MM.1S (cell line): Measurements from ENCODE around the gene CAMSAP1.

ENCODE experiments used
- DNase-seq: peaks from one replicate; pipeline ENCODE4 v3.0.0-alpha.2; 2015
- H2AFZ ChIP-seq: fragments of 300-600 bp; sonication (generic); 2 replicates; pipeline ENCODE4 v1.6.0; 2016; ENCODE audit warnings: antibody characterized with exemption, low read length
- H3F3A ChIP-seq: fragments of 300-600 bp; sonication (generic); 2 replicates; pipeline ENCODE4 v1.6.1; 2016; ENCODE audit warnings: mild to moderate bottlenecking, antibody characterized with exemption, low read length, moderate library complexity, mixed read lengths; ENCODE audit not compliant: insufficient read depth
- H3K27ac ChIP-seq: fragments of 300-600 bp; sonication (generic); 2 replicates; pipeline ENCODE4 v1.5.1; 2016; ENCODE audit warnings: mild to moderate bottlenecking, low read length
- H3K27me3 ChIP-seq: fragments of 300-600 bp; sonication (generic); replicated peaks from 2 replicates; pipeline ENCODE4 v1.6.0; 2016; ENCODE audit warnings: low read length; ENCODE audit not compliant: insufficient read depth
- H3K36me3 ChIP-seq: fragments of 300-600 bp; sonication (generic); replicated peaks from 2 replicates; pipeline ENCODE4 v1.6.1; 2016; ENCODE audit warnings: mild to moderate bottlenecking, low read length, mixed read lengths; ENCODE audit not compliant: insufficient read depth
- H3K4me1 ChIP-seq: fragments of 300-600 bp; sonication (generic); 2 replicates; pipeline ENCODE4 v1.6.1; 2016; ENCODE audit warnings: low read length, mixed read lengths
- H3K4me2 ChIP-seq: fragments of 300-600 bp; sonication (generic); 2 replicates; pipeline ENCODE4 v1.6.0; 2016; ENCODE audit warnings: low read depth, low read length
- H3K4me3 ChIP-seq: fragments of 300-600 bp; sonication (generic); 2 replicates; pipeline ENCODE4 v1.5.1; 2016; ENCODE audit warnings: low read length, mixed read lengths
- H3K79me2 ChIP-seq: fragments of 300-600 bp; sonication (generic); 2 replicates; pipeline ENCODE4 v1.6.1; 2016; ENCODE audit warnings: mixed run types, low read length, mixed read lengths
- H3K9ac ChIP-seq: fragments of 300-600 bp; sonication (generic); 2 replicates; pipeline ENCODE4 v1.6.1; 2016; ENCODE audit warnings: low read length, mixed read lengths
- H3K9me2 ChIP-seq: fragments of 300-600 bp; sonication (generic); replicated peaks from 2 replicates; pipeline ENCODE4 v1.6.1; 2016; ENCODE audit warnings: mild to moderate bottlenecking, low read length, mixed read lengths; ENCODE audit not compliant: insufficient read depth
- H3K9me3 ChIP-seq: fragments of 300-600 bp; sonication (generic); replicated peaks from 2 replicates; pipeline ENCODE4 v1.6.1; 2016; ENCODE audit warnings: mild to moderate bottlenecking, low read length, mixed read lengths; ENCODE audit not compliant: insufficient read depth
- H4K20me1 ChIP-seq: fragments of 300-600 bp; sonication (generic); 2 replicates; pipeline ENCODE4 v1.6.1; 2016; ENCODE audit warnings: mild to moderate bottlenecking, low read length, moderate library complexity, mixed read lengths; ENCODE audit not compliant: insufficient read depth
- EZH2 ChIP-seq: fragments of 300-600 bp; sonication (generic); optimal IDR thresholded peaks from 2 replicates; pipeline ENCODE3; 2017; ENCODE audit warnings: low read depth, mild to moderate bottlenecking, antibody characterized with exemption, low read length, mixed read lengths
- EZH2phosphoT487 ChIP-seq: fragments of 300-600 bp; sonication (generic); IDR thresholded peaks from 2 replicates; pipeline ENCODE4 v1.6.1; 2018; ENCODE audit warnings: antibody characterized with exemption, low read length
- TF ChIP-seq, protein P1 (sequence below): fragments of 300-600 bp; sonication (generic); IDR thresholded peaks from 2 replicates; pipeline ENCODE4 v1.5.1; 2016; ENCODE audit warnings: antibody characterized with exemption, low read length, mixed read lengths

The CAMSAP1 gene

DNA sequence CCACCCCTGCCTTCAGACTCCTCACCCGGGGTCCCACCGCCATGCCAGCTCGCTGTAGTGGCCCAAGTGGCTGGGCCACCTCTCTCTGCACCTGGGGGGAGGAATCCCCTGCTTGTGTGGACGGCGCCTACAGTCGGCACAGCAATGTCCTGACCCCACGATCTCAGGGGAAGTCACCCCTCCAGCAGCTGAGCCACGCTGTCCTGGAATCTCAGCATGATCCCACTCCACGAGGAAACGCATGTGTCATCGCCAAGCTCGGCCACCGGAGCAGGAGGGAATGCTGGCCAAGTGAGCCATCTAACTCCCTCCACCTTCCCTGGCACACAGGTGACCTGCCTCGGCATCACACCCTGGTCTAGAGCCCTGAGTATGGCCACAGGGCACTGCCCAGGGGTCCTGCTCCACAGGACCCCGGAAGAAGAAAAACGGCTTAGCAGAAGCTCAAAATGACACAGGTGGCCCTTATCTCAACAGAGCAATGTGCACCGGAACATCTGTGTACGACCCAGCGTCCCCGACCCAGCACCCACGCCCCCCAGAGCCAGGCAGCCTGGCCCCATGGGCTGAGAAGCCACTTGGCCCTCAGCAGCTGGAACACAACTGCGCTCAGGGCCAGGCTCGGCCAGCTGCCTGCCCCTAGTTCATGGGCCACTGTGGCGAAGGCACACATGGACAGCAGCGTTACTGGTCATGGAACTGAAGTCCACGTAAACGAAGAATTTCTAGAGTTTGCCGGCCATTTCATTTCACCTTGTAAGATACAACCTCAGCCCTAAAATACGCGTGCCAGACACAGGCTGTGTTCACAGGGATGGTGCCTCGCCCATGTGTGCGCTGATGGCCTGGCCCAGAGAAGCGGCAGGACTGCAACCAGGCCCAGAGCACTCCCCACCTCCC, 23.4 kb upstream of the CAMSAP1 start:
- no peaks in the 10 kb centered on the region for H3K36me3 ChIP-seq
- H3K4me1 ChIP-seq: no peaks in the 10 kb centered on the region
- no peaks in the 10 kb centered on the region for H3K79me2 ChIP-seq

DNA sequence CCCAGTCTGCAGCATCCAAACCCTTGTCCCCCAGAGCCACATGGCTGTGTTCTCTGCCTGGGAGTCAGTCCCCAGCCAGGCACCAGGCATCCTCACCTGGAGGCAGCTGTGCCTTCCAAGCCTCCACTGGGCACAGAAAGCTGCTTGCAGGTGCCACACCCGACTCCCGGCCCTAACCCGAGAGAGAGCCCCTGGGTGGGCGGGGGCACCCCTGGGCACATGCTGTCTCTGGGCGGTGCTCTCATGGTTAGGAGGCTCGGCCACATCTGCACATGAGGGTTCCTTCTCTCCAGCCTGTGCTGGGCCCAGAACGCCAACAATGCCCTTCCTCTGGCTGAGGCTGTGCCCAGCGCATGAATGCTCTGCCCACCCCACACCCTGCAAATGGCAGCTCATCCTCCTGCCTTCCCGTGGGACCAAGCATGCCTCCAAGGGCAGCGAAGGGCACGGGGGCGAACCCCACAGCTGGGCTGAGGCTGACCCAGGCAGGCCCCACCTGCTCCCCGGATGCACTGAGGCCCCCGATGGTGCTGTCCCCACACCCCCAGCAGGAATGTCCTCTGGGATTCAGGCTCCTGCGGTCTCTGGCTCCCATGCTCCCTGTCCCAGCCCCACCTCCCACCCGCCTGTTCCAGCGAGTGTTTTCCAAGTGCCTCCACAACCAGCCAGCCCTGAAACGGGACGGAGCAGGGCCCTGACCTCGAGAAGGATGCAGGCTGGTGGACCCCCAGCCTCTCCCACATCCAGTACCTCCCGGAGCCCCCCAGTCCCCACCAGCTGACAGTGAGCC, 22.5 kb upstream of the CAMSAP1 start:
- H2AFZ ChIP-seq: no peak overlapping the region
- H3K4me3 ChIP-seq: no peak overlapping the region
- DNase-seq: no peak
- TF ChIP-seq EZH2: no peak
- no peaks in the 10 kb centered on the region for H3K36me3 ChIP-seq
- no peaks in the 10 kb centered on the region for H3K9me2 ChIP-seq
- H3K9me3 ChIP-seq: no peaks in the 10 kb centered on the region
- H3K27me3 ChIP-seq: no peaks in the 10 kb centered on the region
- H3K27ac ChIP-seq: no peak overlapping the region
- H3K9ac ChIP-seq: no peak overlapping the region
- H4K20me1 ChIP-seq: no peaks in the 10 kb centered on the region
- no peak overlapping the region for H3K4me2 ChIP-seq
- no peaks in the 10 kb centered on the region for H3K4me1 ChIP-seq
- H3F3A ChIP-seq: no peaks in the 10 kb centered on the region
- no peaks in the 10 kb centered on the region for H3K79me2 ChIP-seq

More for the DNA sequence above, 23.4 kb upstream of the CAMSAP1 start:
- TF ChIP-seq, protein P1, sequence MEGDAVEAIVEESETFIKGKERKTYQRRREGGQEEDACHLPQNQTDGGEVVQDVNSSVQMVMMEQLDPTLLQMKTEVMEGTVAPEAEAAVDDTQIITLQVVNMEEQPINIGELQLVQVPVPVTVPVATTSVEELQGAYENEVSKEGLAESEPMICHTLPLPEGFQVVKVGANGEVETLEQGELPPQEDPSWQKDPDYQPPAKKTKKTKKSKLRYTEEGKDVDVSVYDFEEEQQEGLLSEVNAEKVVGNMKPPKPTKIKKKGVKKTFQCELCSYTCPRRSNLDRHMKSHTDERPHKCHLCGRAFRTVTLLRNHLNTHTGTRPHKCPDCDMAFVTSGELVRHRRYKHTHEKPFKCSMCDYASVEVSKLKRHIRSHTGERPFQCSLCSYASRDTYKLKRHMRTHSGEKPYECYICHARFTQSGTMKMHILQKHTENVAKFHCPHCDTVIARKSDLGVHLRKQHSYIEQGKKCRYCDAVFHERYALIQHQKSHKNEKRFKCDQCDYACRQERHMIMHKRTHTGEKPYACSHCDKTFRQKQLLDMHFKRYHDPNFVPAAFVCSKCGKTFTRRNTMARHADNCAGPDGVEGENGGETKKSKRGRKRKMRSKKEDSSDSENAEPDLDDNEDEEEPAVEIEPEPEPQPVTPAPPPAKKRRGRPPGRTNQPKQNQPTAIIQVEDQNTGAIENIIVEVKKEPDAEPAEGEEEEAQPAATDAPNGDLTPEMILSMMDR: no peak
- TF ChIP-seq EZH2phosphoT487 (no peak), EZH2 (no peak)
- H3K9me2 ChIP-seq: no peaks in the 10 kb centered on the region
- no peaks in the 10 kb centered on the region for H4K20me1 ChIP-seq
- H3K27ac ChIP-seq: no peak overlapping the region
- no peaks in the 10 kb centered on the region for H3F3A ChIP-seq
- H3K4me2 ChIP-seq: no peak overlapping the region
- H3K9ac ChIP-seq: no peak overlapping the region
- no peak overlapping the region for H2AFZ ChIP-seq
- no peak overlapping the region for H3K4me3 ChIP-seq
- DNase-seq: no peak
- H3K9me3 ChIP-seq: no peaks in the 10 kb centered on the region
- no peaks in the 10 kb centered on the region for H3K27me3 ChIP-seq

DNA sequence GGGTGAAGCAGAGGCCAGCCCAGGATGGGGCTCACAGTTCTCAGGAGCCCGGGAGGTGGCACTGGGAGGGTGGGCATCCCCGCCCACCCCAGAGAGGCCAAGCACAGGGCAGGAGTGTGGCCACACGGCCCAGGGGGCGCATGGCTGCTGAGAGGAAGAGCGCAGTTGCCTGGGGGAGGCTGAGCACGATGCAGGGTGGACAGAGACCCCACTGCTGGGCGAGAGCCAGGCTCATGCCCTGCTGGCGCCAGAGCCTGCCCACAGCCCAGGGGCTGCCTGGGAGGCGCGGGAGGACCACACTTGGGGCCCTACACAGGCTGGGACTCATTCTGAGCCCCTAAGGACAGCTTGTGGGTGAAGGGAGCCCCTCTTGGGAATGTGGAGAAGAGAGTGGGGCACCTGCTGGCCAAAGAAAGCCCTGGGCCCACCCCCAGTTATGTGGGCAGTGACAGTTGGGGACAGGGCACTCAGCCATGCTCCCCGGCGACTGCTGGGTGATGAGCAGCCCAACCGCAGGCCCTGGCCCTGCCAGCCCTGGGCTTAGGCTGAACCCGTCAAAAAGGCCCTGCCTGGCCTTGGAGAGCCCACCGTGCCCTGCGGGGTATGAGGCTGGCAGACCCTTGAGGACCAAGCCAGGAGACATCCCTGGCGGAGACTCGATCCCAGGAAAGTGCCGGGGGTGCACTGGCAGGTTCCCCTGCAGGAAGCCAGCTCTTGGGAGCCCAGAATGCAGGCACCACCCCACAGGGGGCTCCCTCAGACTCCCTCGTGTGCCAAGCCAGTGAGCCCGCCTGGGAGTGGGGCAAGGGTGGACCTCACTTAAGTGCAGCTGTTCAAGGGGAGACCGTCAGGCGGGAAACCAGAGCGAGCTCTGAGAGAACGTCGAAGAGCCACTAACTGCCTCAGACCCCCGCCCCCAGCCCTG, 21.6 kb upstream of the CAMSAP1 start:
- Histone ChIP-seq H3K79me2 (no peaks in the 10 kb centered on the region), H3K27ac (no peak overlapping the region), H3F3A (no peaks in the 10 kb centered on the region), H3K4me2 (no peak overlapping the region), H3K9ac (no peak overlapping the region), H3K9me3 (no peaks in the 10 kb centered on the region), H3K4me1 (no peaks in the 10 kb centered on the region), H4K20me1 (no peaks in the 10 kb centered on the region), H3K36me3 (no peaks in the 10 kb centered on the region), H3K27me3 (no peaks in the 10 kb centered on the region), H2AFZ (no peak overlapping the region), H3K4me3 (no peak overlapping the region), H3K9me2 (no peaks in the 10 kb centered on the region)
- DNase-seq: no peak
- TF ChIP-seq, protein P1: no peak
- TF ChIP-seq EZH2phosphoT487 (no peak), EZH2 (no peak)
